GM12878 (cell line): ENCODE results near the gene SSU72. TPM values are rescaled to one million over a fixed set of nuclear protein-coding genes. Genes with fewer than 3 reads are reported as not detected.

Experiments used
- ATAC-seq: fragments of 200-7000 bp; cut with Tn5 transposase; 3 replicates; pipeline ENCODE4 v1.9.1; 2020; ENCODE audit warnings: mild to moderate bottlenecking, moderate library complexity
- BruUV-seq: library from RNA; stranded (reverse); fragments of 400-500 nt; replicated peaks from 2 replicates; lab custom pipeline; 2021; lab: Mats Ljungman, UMichigan
- CTCF ChIA-PET: fragments of 300-600 bp; sonication (Branson Sonifier 250); formaldehyde crosslinking; extraction: SDS; loops from one replicate; lab custom pipeline; 2021; ENCODE audit warnings: inconsistent platforms; lab: Yijun Ruan, JAX
- POLR2A ChIA-PET: fragments of 350-600 bp; formaldehyde crosslinking; extraction: SDS; loops from one replicate; lab custom pipeline; 2021; ENCODE audit warnings: inconsistent platforms; lab: Charles Lee
- RAD21 ChIA-PET: fragments of 300-600 bp; sonication (Branson Sonifier 250); formaldehyde crosslinking; loops from one replicate; lab custom pipeline; 2023; ENCODE audit warnings: antibody characterized with exemption; ENCODE audit not compliant: unreplicated experiment; lab: Charles Lee
- SMC1A ChIA-PET: fragments of 300-600 bp; sonication (Branson Sonifier 250); formaldehyde crosslinking; loops from one replicate; lab custom pipeline; 2023; ENCODE audit not compliant: unreplicated experiment, uncharacterized antibody; lab: Charles Lee
- DNase-seq: peaks from one replicate; pipeline ENCODE4 v3.0.0-alpha.2; 2011; ENCODE audit warnings: low read depth, low spot score
- FAIRE-seq: peaks from 3 replicates; lab custom pipeline; 2011; peaks lifted over from hg19 to GRCh38; lab: Jason Lieb, UNC
- H2AFZ ChIP-seq: 2 replicates; pipeline ENCODE4 v1.6.0; 2011; ENCODE audit warnings: low read depth, low read length, control low read depth; ENCODE audit not compliant: control insufficient read depth
- H3K27ac ChIP-seq: 2 replicates; pipeline ENCODE4 v1.5.1; 2011; ENCODE audit warnings: control low read depth; ENCODE audit not compliant: control insufficient read depth, insufficient read depth
- H3K27me3 ChIP-seq, 2 experiments: replicated peaks in 1 of 2; 2 replicates each; pipeline versions ENCODE4 v1.6.0 to v1.6.1; 2011; ENCODE audit warnings: low read length in 1 of 2; ENCODE audit not compliant: control insufficient read depth in 2 of 2, insufficient read depth in 2 of 2
- H3K36me3 ChIP-seq, 2 experiments: 2 replicates each; pipeline ENCODE4 v1.5.1; 2011; ENCODE audit warnings: low read length in 1 of 2; ENCODE audit not compliant: control insufficient read depth in 2 of 2, insufficient read depth in 2 of 2
- H3K4me1 ChIP-seq: 2 replicates; pipeline ENCODE4 v1.6.1; 2011; ENCODE audit warnings: mild to moderate bottlenecking, low read length, moderate library complexity, mixed read lengths; ENCODE audit not compliant: control insufficient read depth, insufficient read depth
- H3K4me2 ChIP-seq: 2 replicates; pipeline ENCODE4 v1.6.0; 2011; ENCODE audit warnings: control low read depth; ENCODE audit not compliant: control insufficient read depth, insufficient read depth
- H3K4me3 ChIP-seq: fragments of 200-600 bp; sonication (generic); 2 replicates; pipeline ENCODE4 v1.5.1; 2016
- H3K79me2 ChIP-seq: 2 replicates; pipeline ENCODE4 v1.6.0; 2011; ENCODE audit warnings: low read length; ENCODE audit not compliant: control insufficient read depth, insufficient read depth
- H3K9ac ChIP-seq: 2 replicates; pipeline ENCODE4 v1.8.0; 2011; ENCODE audit warnings: low read length, control low read depth, mixed read lengths; ENCODE audit not compliant: control insufficient read depth, insufficient read depth
- H3K9me3 ChIP-seq: replicated peaks from 3 replicates; pipeline ENCODE4 v1.5.1; 2011; ENCODE audit warnings: mild to moderate bottlenecking, low read length; ENCODE audit not compliant: control insufficient read depth, insufficient read depth
- H4K20me1 ChIP-seq: 2 replicates; pipeline ENCODE4 v1.6.0; 2011; ENCODE audit not compliant: control insufficient read depth, insufficient read depth
- BCL11A ChIP-seq: IDR thresholded peaks from 2 replicates; pipeline ENCODE4 v1.6.1; 2011; ENCODE audit warnings: low read depth, low read length
- BMI1 ChIP-seq: fragments of 450-650 bp; IDR thresholded peaks from 2 replicates; pipeline ENCODE4 v1.6.1; 2016; ENCODE audit warnings: mild to moderate bottlenecking, moderate library complexity, borderline replicate concordance
- FOS ChIP-seq: IDR thresholded peaks from 3 replicates; pipeline ENCODE4 v1.6.1; 2011; ENCODE audit warnings: borderline replicate concordance; ENCODE audit not compliant: insufficient read length; ENCODE audit errors: extremely low read depth
- NR2C1 ChIP-seq: fragments of 450-650 bp; IDR thresholded peaks from 2 replicates; pipeline ENCODE4 v1.6.1; 2017; ENCODE audit warnings: antibody characterized with exemption, mild to moderate bottlenecking, moderate library complexity
- PAX5 ChIP-seq: IDR thresholded peaks from 2 replicates; pipeline ENCODE4 v1.6.1; 2011; ENCODE audit warnings: low read depth, low read length, borderline replicate concordance
- SIN3A ChIP-seq: IDR thresholded peaks from 2 replicates; pipeline ENCODE4 v1.6.1; 2012; ENCODE audit warnings: low read depth, low read length, improper control_type of control experiment
- SIX5 ChIP-seq: IDR thresholded peaks from 2 replicates; pipeline ENCODE4 v1.6.1; 2011; ENCODE audit warnings: mild to moderate bottlenecking, low read depth, low read length, moderate library complexity; ENCODE audit not compliant: severe bottlenecking
- SMAD1 ChIP-seq: fragments of 450-650 bp; IDR thresholded peaks from 2 replicates; pipeline ENCODE4 v1.6.1; 2018; ENCODE audit warnings: mild to moderate bottlenecking, low read depth; ENCODE audit not compliant: partially characterized antibody
- SPI1 ChIP-seq: IDR thresholded peaks from 2 replicates; pipeline ENCODE4 v1.6.1; 2011; ENCODE audit warnings: low read depth, mild to moderate bottlenecking, low read length, moderate library complexity, borderline replicate concordance; ENCODE audit not compliant: insufficient read depth
- WGBS: methylation state at CpG from one replicate; pipeline ENCODE4 v1.1.6; 2016; ENCODE audit warnings: low lambda C conversion rate; ENCODE audit not compliant: insufficient replicate concordance, insufficient coverage; ENCODE audit errors: missing lambda C conversion rate; 5-methylcytosine and 5-hydroxymethylcytosine counted together
- in situ Hi-C: fragments of 300-500 bp; cut with MboI; formaldehyde crosslinking; loops from 9 replicates; pipeline ENCODE4 v1.14.3; 2018; ENCODE audit warnings: mixed read lengths
- intact Hi-C: fragments of 100-400 bp; cut with micrococcal nuclease; formaldehyde crosslinking; loops from one replicate; pipeline ENCODE4 v1.14.2; 2022; ENCODE audit not compliant: unreplicated experiment
- polyA plus RNA-seq, 11 experiments: library from polyadenylated mRNA; depleted of rRNA in 4 of 11; unstranded in 6 of 11; stranded (reverse) in 5 of 11; fragments of >200 nt; fragmentation: Nextera tagmentation in 4 of 11; fragmentation: Illumina TruSeq in 1 of 11; extraction: Ambion mirVana in 4 of 11; extraction: Trizol in 1 of 11; gene quantifications; 1 replicate in 1 of 11; 2 replicates in 10 of 11; pipeline versions ENCODE4 v1.2.1 to v1.2.3, GENCODE V29; 2011 to 2016; ENCODE audit warnings: inconsistent platforms in 2 of 11, missing spikeins in 2 of 11, low read depth in 1 of 11
- total RNA-seq, 4 experiments: library from RNA; depleted of rRNA in 3 of 4; stranded (reverse); fragments of >200 nt in 3 of 4; fragmentation: Illumina TruSeq in 1 of 4; extraction: Trizol in 1 of 4; gene quantifications; 2 replicates each; pipeline versions ENCODE4 v1.2.1 to v1.2.3, GENCODE V29; 2013 to 2021
- TF ChIP-seq, protein P1 (sequence below): fragments of 450-650 bp; IDR thresholded peaks from 2 replicates; pipeline ENCODE4 v1.6.1; 2018; ENCODE audit warnings: mild to moderate bottlenecking, low read depth, moderate library complexity; ENCODE audit not compliant: partially characterized antibody
- TF ChIP-seq, protein P2 (sequence below): fragments of 450-650 bp; IDR thresholded peaks from 2 replicates; pipeline ENCODE4 v1.6.1; 2016; ENCODE audit warnings: mild to moderate bottlenecking

Gene SSU72
- total and polyA plus RNA-seq, 10 of the 15 experiments (the other 5 are each of a cell fraction or from before 2014, with no cell fraction given): 28.6 to 172 (median 67.7) TPM

DNA sequence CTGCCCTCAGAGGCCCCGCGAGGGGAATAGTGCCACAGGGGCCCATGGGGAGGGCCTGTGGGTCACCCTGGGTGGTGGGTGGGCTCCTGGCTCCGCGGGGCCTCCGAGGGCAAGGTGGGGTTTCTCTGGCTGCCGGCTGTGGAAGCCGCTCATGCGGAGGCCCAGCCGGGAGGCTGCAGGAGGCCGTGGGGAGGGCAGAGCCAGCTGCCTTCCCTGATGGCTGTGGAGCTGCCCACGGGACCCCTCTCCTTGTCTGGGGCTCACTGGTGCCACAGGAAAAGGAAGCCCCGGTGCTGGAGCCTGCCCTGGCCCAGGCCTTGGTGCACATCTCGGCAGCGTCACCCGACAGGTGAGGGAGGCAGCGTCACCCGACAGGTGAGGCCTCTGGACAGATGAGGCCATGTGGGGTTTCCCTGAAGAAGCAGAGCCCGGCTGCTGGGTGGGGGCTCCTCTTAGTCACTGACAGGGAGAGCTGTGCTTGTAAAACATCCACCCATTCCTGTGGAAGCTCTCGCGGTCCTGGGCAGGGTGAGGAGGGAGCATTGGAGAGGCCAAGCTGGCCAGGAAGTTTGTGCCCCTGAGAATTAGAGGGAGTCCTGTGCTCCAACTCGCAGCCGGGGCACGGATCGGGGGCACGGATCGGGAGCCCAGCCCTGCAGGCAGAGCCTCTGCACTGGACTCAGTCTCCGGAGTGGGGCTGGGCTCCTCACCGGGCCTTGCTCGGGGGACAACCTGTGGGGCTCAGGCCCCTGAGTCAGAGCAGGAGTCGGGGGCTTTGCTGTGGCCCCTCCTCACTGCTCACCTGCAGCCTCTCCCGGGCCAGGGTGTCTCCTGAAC lies 46.7 kb upstream of the SSU72 start (continued):
- TF ChIP-seq, protein P1, sequence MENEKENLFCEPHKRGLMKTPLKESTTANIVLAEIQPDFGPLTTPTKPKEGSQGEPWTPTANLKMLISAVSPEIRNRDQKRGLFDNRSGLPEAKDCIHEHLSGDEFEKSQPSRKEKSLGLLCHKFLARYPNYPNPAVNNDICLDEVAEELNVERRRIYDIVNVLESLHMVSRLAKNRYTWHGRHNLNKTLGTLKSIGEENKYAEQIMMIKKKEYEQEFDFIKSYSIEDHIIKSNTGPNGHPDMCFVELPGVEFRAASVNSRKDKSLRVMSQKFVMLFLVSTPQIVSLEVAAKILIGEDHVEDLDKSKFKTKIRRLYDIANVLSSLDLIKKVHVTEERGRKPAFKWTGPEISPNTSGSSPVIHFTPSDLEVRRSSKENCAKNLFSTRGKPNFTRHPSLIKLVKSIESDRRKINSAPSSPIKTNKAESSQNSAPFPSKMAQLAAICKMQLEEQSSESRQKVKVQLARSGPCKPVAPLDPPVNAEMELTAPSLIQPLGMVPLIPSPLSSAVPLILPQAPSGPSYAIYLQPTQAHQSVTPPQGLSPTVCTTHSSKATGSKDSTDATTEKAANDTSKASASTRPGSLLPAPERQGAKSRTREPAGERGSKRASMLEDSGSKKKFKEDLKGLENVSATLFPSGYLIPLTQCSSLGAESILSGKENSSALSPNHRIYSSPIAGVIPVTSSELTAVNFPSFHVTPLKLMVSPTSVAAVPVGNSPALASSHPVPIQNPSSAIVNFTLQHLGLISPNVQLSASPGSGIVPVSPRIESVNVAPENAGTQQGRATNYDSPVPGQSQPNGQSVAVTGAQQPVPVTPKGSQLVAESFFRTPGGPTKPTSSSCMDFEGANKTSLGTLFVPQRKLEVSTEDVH: no peak
- TF ChIP-seq BMI1: no peak

DNA sequence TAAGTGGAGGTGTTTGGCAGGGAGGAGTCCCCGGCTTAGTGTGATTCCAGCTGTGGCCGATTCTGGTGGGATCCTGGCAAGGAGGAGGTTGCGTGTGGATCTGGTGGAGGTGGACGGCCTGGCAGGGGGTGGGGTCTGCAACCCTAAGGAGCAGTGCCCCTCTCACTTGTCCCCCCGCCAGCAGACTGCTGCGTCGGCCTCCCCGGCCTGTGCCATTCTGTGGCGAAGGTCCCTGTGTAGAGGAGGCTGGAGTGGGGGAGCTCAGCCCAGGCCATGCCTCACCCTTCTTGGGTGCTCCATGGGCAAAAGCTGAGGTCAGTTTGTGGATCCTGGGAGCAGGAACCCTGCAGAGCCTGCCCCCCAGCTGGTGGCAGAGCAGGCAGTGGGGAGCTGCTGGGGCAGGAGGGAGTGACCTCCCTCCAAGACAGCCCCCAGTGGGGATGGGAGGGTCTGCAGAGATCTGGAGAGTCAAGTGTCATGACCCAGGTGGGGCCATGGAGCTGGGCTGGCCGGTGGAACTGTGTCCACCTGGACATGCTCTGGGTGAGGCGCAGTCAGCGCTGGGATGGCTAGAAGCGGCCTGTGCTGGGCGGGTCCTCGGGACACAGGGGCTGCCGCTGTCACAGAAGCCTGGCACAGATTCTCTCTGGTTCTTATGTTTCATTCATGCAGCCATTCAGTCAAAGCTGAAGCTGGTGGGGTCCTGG lies 45.9 kb upstream of the SSU72 start:
- peaks cover 7% of the 10 kb centered on the region; the same call in 1 of the 2 replicates for H3K4me1 ChIP-seq
- DNase-seq: no peak
- H3K4me2 ChIP-seq: no peak overlapping the region
- H4K20me1 ChIP-seq: no peaks in the 10 kb centered on the region
- TF ChIP-seq BCL11A (no peak), FOS (no peak), SIX5 (no peak), SMAD1 (no peak), SPI1 (no peak), NR2C1 (no peak), SIN3A (no peak), PAX5 (no peak)
- TF ChIP-seq, protein P2, sequence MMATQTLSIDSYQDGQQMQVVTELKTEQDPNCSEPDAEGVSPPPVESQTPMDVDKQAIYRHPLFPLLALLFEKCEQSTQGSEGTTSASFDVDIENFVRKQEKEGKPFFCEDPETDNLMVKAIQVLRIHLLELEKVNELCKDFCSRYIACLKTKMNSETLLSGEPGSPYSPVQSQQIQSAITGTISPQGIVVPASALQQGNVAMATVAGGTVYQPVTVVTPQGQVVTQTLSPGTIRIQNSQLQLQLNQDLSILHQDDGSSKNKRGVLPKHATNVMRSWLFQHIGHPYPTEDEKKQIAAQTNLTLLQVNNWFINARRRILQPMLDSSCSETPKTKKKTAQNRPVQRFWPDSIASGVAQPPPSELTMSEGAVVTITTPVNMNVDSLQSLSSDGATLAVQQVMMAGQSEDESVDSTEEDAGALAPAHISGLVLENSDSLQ: no peak
- TF ChIP-seq, all 136 proteins: peak for 0
- no peaks in the 10 kb centered on the region for H3K36me3 ChIP-seq
- ChIA-PET CTCF (no interaction called here), POLR2A (no interaction called here), RAD21 (no interaction called here), SMC1A (no interaction called here)
- ATAC-seq (no peak), FAIRE-seq (no peak)
- H2AFZ ChIP-seq: no peak overlapping the region
- H3K79me2 ChIP-seq: no peaks in the 10 kb centered on the region; the same call in 1 of the 2 replicates
- no TSS peak for BruUV-seq
- 77% methylated on average over 16 of the region's 16 CpGs for WGBS
- H3K27ac ChIP-seq: no peak overlapping the region
- H3K9me3 ChIP-seq: no peaks in the 10 kb centered on the region
- H3K27me3 ChIP-seq: no peaks in the 10 kb centered on the region; a peak in 1 of 4 replicates
- in situ Hi-C loops (no loop called here), intact Hi-C loops (no loop called here)
- H3K4me3 ChIP-seq: no peak overlapping the region
- no peak overlapping the region for H3K9ac ChIP-seq
